ENCODE measurements around the gene PITPNB. TPM values are rescaled to one million over a fixed set of nuclear protein-coding genes. Genes with fewer than 3 reads are reported as not detected.
A peak's percentile ranks its signal among the peaks of the same experiment; 100 is the strongest.

PITPNB gene
- total RNA-seq, 1 donor from 2014 or later, result 72.5 TPM

- H3K4me3 Mint-ChIP-seq (ENCODE audit: unreplicated experiment), result no peak overlapping the region
- H3K9me3 Mint-ChIP-seq (ENCODE audit: unreplicated experiment), result no peaks in the 10 kb centered on the region
- DNase-seq (ENCODE audit: low spot score), result no peak
- H3K27me3 Mint-ChIP-seq (ENCODE audit: unreplicated experiment), result no peaks in the 10 kb centered on the region
- peaks cover 32% of the 10 kb centered on the region for H3K4me1 Mint-ChIP-seq (ENCODE audit: unreplicated experiment)
- H3K27ac Mint-ChIP-seq (ENCODE audit: unreplicated experiment), result peak overlapping the region; percentile 50
- peaks cover 2% of the 10 kb centered on the region for H3K36me3 Mint-ChIP-seq (ENCODE audit: low read depth, unreplicated experiment)
- no peak for TF ChIP-seq CTCF (IDR thresholded peaks at IDR 0.05; ENCODE audit: unreplicated experiment)
These were observed 53.6 kb downstream of the PITPNB start for GRCh38 chr22:27865496-27865895.

- Mint-ChIP-seq H3K4me1 (ENCODE audit: unreplicated experiment) (peaks cover 32% of the 10 kb centered on the region), H3K4me3 (ENCODE audit: unreplicated experiment) (no peak overlapping the region)
- no peak for TF ChIP-seq CTCF (IDR thresholded peaks at IDR 0.05; ENCODE audit: unreplicated experiment)
These were observed 55.5 kb downstream of the PITPNB start for GRCh38 chr22:27863556-27863955.

GRCh38 chr22:27863001-27863400 is 56.1 kb downstream of the PITPNB start:
- H3K9me3 Mint-ChIP-seq (ENCODE audit: unreplicated experiment), result no peaks in the 10 kb centered on the region
- H3K27me3 Mint-ChIP-seq (ENCODE audit: unreplicated experiment), result no peaks in the 10 kb centered on the region
- DNase-seq (ENCODE audit: low spot score), result no peak
- H3K4me3 Mint-ChIP-seq (ENCODE audit: unreplicated experiment), result no peak overlapping the region
- peaks cover 29% of the 10 kb centered on the region for H3K4me1 Mint-ChIP-seq (ENCODE audit: unreplicated experiment)
- TF ChIP-seq CTCF (IDR thresholded peaks at IDR 0.05; ENCODE audit: unreplicated experiment), result no peak
- H3K27ac Mint-ChIP-seq (ENCODE audit: unreplicated experiment), result peak overlapping the region; percentile 72
- peaks cover 10% of the 10 kb centered on the region for H3K36me3 Mint-ChIP-seq (ENCODE audit: low read depth, unreplicated experiment)

More at GRCh38 chr22:27863556-27863955, 55.5 kb downstream of the PITPNB start:
- Mint-ChIP-seq H3K27me3 (ENCODE audit: unreplicated experiment) (no peaks in the 10 kb centered on the region), H3K36me3 (ENCODE audit: low read depth, unreplicated experiment) (peaks cover 10% of the 10 kb centered on the region), H3K9me3 (ENCODE audit: unreplicated experiment) (no peaks in the 10 kb centered on the region), H3K27ac (ENCODE audit: unreplicated experiment) (peak overlapping the region; percentile 72)
- no peak for DNase-seq (ENCODE audit: low spot score)

- Mint-ChIP-seq H3K27me3 (ENCODE audit: unreplicated experiment) (no peaks in the 10 kb centered on the region), H3K36me3 (ENCODE audit: low read depth, unreplicated experiment) (peaks cover 16% of the 10 kb centered on the region), H3K4me1 (ENCODE audit: unreplicated experiment) (peaks cover 13% of the 10 kb centered on the region), H3K4me3 (ENCODE audit: unreplicated experiment) (no peak overlapping the region), H3K27ac (ENCODE audit: unreplicated experiment) (no peak overlapping the region), H3K9me3 (ENCODE audit: unreplicated experiment) (no peaks in the 10 kb centered on the region)
- DNase-seq (ENCODE audit: low spot score), result no peak
- TF ChIP-seq CTCF (IDR thresholded peaks at IDR 0.05; ENCODE audit: unreplicated experiment), result no peak
These were observed 59.7 kb downstream of the PITPNB start for GRCh38 chr22:27859336-27859735.

- no peak for TF ChIP-seq CTCF (IDR thresholded peaks at IDR 0.05; ENCODE audit: unreplicated experiment)
- H3K27ac Mint-ChIP-seq (ENCODE audit: unreplicated experiment), result no peak overlapping the region
- H3K27me3 Mint-ChIP-seq (ENCODE audit: unreplicated experiment), result no peaks in the 10 kb centered on the region
- DNase-seq (ENCODE audit: low spot score), result no peak
- H3K36me3 Mint-ChIP-seq (ENCODE audit: low read depth, unreplicated experiment), result peaks cover 16% of the 10 kb centered on the region
- no peaks in the 10 kb centered on the region for H3K9me3 Mint-ChIP-seq (ENCODE audit: unreplicated experiment)
- H3K4me3 Mint-ChIP-seq (ENCODE audit: unreplicated experiment), result no peak overlapping the region
- H3K4me1 Mint-ChIP-seq (ENCODE audit: unreplicated experiment), result peaks cover 10% of the 10 kb centered on the region
These were observed 60.4 kb downstream of the PITPNB start for GRCh38 chr22:27858626-27859025.

Data from endothelial cell (in vitro differentiated cells).